ENCODE data around the gene ARFRP1.

DNA sequence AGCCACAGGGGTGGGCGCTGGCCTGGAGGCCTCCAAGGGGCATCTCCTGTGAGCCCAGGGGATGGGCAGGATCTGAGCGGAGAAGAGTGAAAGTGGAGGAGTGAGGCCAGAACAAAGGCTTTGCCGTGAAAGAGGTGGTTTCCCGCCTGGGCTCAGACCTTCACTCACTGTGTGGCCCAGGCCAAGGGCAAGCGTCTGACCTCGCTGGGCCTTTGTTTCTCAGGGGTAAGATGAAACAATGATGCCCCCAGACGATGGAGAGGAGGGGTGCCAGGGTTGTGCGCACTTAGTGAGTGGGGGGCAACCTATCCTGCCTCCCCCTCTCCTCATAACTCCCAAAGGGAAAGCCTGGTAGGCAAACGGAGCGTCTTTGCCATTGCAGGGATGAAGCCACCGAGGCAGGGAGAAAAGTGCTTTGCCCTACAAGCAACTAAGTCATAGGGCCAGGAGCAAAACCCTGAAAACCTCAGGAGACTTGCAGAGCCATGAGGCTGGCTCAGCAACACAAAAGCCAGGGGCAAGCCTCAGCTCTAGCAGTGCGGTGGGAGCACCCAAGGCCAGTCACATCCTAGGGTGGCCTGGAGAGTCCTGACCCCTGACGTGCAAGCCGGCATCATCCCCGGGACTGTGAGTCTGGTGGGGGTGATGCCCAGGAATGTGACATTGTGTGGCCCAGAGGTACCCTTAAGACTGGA is 53.7 kb downstream of the ARFRP1 start:
- TF ChIP-seq POLR2AphosphoS5 (IDR thresholded peaks at IDR 0.05; ENCODE audit: low read depth, low read length) (no peak), TAF1 (IDR thresholded peaks at IDR 0.05; ENCODE audit: borderline replicate concordance, insufficient read depth, low read length) (no peak), REST (IDR thresholded peaks at IDR 0.05; ENCODE audit: insufficient read depth in 1 of 2, low read depth in 2 of 2, low read length in 2 of 2) (no peak), FOXP2 (optimal IDR thresholded peaks at IDR 0.05; ENCODE audit: borderline replicate concordance, extremely low read depth, extremely low read length, insufficient read depth) (no peak)
